Uterus (tissue), 2 donors: ENCODE data around the gene TUBB4A.

Experiments
- POLR2A ChIP-seq, 2 donors: fragments of 450-650 bp; IDR thresholded peaks; one replicate each; pipeline ENCODE4 v1.6.1; 2016; ENCODE audit warnings: antibody characterized with exemption in 2 of 2, mild to moderate bottlenecking in 1 of 2, moderate library complexity in 1 of 2
- TF ChIP-seq, protein P1 (sequence below), 4 experiments: fragments of 200-600 bp in 2 of 4; fragments of 450-650 bp in 2 of 4; sonication (generic) in 2 of 4; IDR thresholded peaks; one replicate each; pipeline ENCODE4 v1.5.1; 2016 to 2019; ENCODE audit warnings: antibody characterized with exemption in 4 of 4, mild to moderate bottlenecking in 2 of 4, moderate library complexity in 1 of 4

DNA sequence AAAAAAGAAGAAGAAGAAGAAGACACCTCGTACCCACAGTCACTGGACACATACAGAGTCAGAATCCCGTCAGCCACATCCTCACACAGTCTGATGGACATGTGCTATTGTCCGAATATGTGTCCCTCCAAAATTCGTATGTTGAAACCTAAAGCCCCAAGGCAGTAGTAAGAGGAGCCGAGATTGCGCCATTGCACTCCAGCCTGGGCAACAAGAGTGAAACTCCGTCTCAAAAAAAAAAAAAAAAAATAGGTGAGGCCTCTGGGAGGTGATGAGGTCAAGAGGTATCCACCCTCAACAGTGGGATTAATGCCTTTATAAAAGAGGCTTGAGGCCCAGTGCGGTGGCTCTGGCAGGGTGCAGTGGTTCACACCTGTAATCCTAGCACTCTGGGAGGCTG is 17.9 kb downstream of the TUBB4A start:
- TF ChIP-seq POLR2A (IDR thresholded peaks at IDR 0.05), result no peak
- TF ChIP-seq, protein P1, sequence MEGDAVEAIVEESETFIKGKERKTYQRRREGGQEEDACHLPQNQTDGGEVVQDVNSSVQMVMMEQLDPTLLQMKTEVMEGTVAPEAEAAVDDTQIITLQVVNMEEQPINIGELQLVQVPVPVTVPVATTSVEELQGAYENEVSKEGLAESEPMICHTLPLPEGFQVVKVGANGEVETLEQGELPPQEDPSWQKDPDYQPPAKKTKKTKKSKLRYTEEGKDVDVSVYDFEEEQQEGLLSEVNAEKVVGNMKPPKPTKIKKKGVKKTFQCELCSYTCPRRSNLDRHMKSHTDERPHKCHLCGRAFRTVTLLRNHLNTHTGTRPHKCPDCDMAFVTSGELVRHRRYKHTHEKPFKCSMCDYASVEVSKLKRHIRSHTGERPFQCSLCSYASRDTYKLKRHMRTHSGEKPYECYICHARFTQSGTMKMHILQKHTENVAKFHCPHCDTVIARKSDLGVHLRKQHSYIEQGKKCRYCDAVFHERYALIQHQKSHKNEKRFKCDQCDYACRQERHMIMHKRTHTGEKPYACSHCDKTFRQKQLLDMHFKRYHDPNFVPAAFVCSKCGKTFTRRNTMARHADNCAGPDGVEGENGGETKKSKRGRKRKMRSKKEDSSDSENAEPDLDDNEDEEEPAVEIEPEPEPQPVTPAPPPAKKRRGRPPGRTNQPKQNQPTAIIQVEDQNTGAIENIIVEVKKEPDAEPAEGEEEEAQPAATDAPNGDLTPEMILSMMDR (IDR thresholded peaks at IDR 0.05), result no peak
